SU-DHL-6 (cell line): ENCODE results near the gene CNTF.

Experiments used
- H2AFZ ChIP-seq: fragments of 200-600 bp; sonication (generic); 2 replicates; pipeline ENCODE4 v1.6.1; 2014; ENCODE audit warnings: low read depth, mild to moderate bottlenecking, moderate library complexity, mixed read lengths, antibody characterized with exemption, low read length; ENCODE audit not compliant: severe bottlenecking
- H3F3A ChIP-seq: fragments of 200-600 bp; shearing (Covaris generic); 2 replicates; pipeline ENCODE4 v1.6.0; 2016; ENCODE audit warnings: antibody characterized with exemption, mild to moderate bottlenecking; ENCODE audit not compliant: insufficient read depth
- H3K27ac ChIP-seq: fragments of 200-600 bp; sonication (generic); 2 replicates; pipeline ENCODE4 v1.5.1; 2016; ENCODE audit warnings: low read depth, mild to moderate bottlenecking, low read length, moderate library complexity, mixed read lengths
- H3K27me3 ChIP-seq: fragments of 200-600 bp; sonication (generic), shearing (Covaris generic); 2 replicates; pipeline ENCODE4 v1.6.0; 2014; ENCODE audit warnings: mild to moderate bottlenecking, low read length
- H3K36me3 ChIP-seq: fragments of 200-600 bp; sonication (generic); 2 replicates; pipeline ENCODE4 v1.6.1; 2014; ENCODE audit warnings: mild to moderate bottlenecking, low read length, mixed read lengths
- H3K4me2 ChIP-seq: fragments of 300-600, 200-600 bp; shearing (Covaris generic), sonication (generic); 2 replicates; pipeline ENCODE4 v1.6.0; 2014; ENCODE audit warnings: low read length, low read depth, mild to moderate bottlenecking; ENCODE audit not compliant: poor library complexity, severe bottlenecking
- H3K4me3 ChIP-seq: fragments of 200-600 bp; sonication (generic); 2 replicates; pipeline ENCODE4 v1.5.1; 2014; ENCODE audit warnings: antibody characterized with exemption, low read length, mild to moderate bottlenecking, mixed read lengths; ENCODE audit not compliant: insufficient read depth, poor library complexity, severe bottlenecking
- H3K79me2 ChIP-seq: fragments of 200-600 bp; sonication (generic); 2 replicates; pipeline ENCODE4 v1.6.1; 2014; ENCODE audit warnings: mild to moderate bottlenecking, low read length, moderate library complexity; ENCODE audit not compliant: insufficient read depth
- H3K9ac ChIP-seq: fragments of 200-600 bp; sonication (generic); 2 replicates; pipeline ENCODE4 v1.7.0; 2014; ENCODE audit warnings: mild to moderate bottlenecking, low read length
- H3K9me2 ChIP-seq: fragments of 200-600 bp; sonication (generic); replicated peaks from 2 replicates; pipeline ENCODE4 v1.6.1; 2014; ENCODE audit warnings: low read length; ENCODE audit not compliant: insufficient read depth
- H3K9me3 ChIP-seq: fragments of 200-600 bp; sonication (generic); 2 replicates; pipeline ENCODE4 v1.6.1; 2014; ENCODE audit warnings: low read length, mixed read lengths; ENCODE audit not compliant: insufficient read depth
- H4K20me1 ChIP-seq: fragments of 200-600 bp; sonication (generic); 2 replicates; pipeline ENCODE4 v1.6.1; 2014; ENCODE audit warnings: low read depth, mild to moderate bottlenecking, antibody characterized with exemption, low read length, moderate library complexity, mixed read lengths
- CTCF ChIP-seq: fragments of 200-600 bp; sonication (generic); IDR thresholded peaks from one replicate; pipeline ENCODE4 v1.5.1; 2017; ENCODE audit warnings: antibody characterized with exemption, mild to moderate bottlenecking, low read length, moderate library complexity; ENCODE audit not compliant: insufficient read depth, poor library complexity, severe bottlenecking
- EZH2phosphoT487 ChIP-seq: fragments of 200-600 bp; sonication (generic), shearing (Covaris generic); conservative IDR thresholded peaks from 2 replicates; pipeline ENCODE4 v1.6.1; 2018; ENCODE audit warnings: mild to moderate bottlenecking, antibody characterized with exemption, low read length, moderate library complexity, mixed read lengths

The CNTF gene

GRCh38 chr11:58591659-58592058, 30.8 kb upstream of the CNTF start:
- Histone ChIP-seq H3K27ac (no peak overlapping the region), H3K9me2 (no peaks in the 10 kb centered on the region), H3K36me3 (peaks cover 34% of the 10 kb centered on the region), H3K79me2 (peaks cover 100% of the 10 kb centered on the region), H3K9ac (no peak overlapping the region), H3K4me3 (no peak overlapping the region), H3F3A (peaks cover 10% of the 10 kb centered on the region), H3K9me3 (no peaks in the 10 kb centered on the region), H2AFZ (no peak overlapping the region), H3K4me2 (no peak overlapping the region), H4K20me1 (peaks cover 29% of the 10 kb centered on the region; the same call in 1 of the 2 replicates), H3K27me3 (no peaks in the 10 kb centered on the region)
- no peak for TF ChIP-seq CTCF
- no peak for TF ChIP-seq EZH2phosphoT487

GRCh38 chr11:58592760-58593472, 29.5 kb upstream of the CNTF start:
- H3K79me2 ChIP-seq = peaks cover 100% of the 10 kb centered on the region
- H3K4me3 ChIP-seq = no peak overlapping the region
- H3K9me3 ChIP-seq = no peaks in the 10 kb centered on the region
- H3K9me2 ChIP-seq = no peaks in the 10 kb centered on the region
- TF ChIP-seq EZH2phosphoT487 = no peak
- no peak for TF ChIP-seq CTCF
- peaks cover 28% of the 10 kb centered on the region; the same call in 1 of the 2 replicates for H4K20me1 ChIP-seq
- H3K27ac ChIP-seq = no peak overlapping the region
- no peaks in the 10 kb centered on the region for H3K27me3 ChIP-seq
- H3K36me3 ChIP-seq = peaks cover 22% of the 10 kb centered on the region; the same call in 1 of the 2 replicates
- H3K9ac ChIP-seq = no peak overlapping the region
- no peak overlapping the region for H3K4me2 ChIP-seq
- peaks cover 9% of the 10 kb centered on the region for H3F3A ChIP-seq
- H2AFZ ChIP-seq = no peak overlapping the region

- no peak overlapping the region for H3K27ac ChIP-seq
- H3K9ac ChIP-seq = no peak overlapping the region
- TF ChIP-seq CTCF = no peak
- TF ChIP-seq EZH2phosphoT487 = no peak
- H3K9me2 ChIP-seq = no peaks in the 10 kb centered on the region
- H4K20me1 ChIP-seq = peaks cover 38% of the 10 kb centered on the region
- H3K4me3 ChIP-seq = no peak overlapping the region
- H3K79me2 ChIP-seq = peaks cover 100% of the 10 kb centered on the region
- no peaks in the 10 kb centered on the region for H3K27me3 ChIP-seq
- no peak overlapping the region for H3K4me2 ChIP-seq
- H3K9me3 ChIP-seq = no peaks in the 10 kb centered on the region
- no peak overlapping the region for H2AFZ ChIP-seq
- peaks cover 9% of the 10 kb centered on the region for H3F3A ChIP-seq
- H3K36me3 ChIP-seq = peaks cover 23% of the 10 kb centered on the region
Observed at GRCh38 chr11:58594826-58595225, 27.6 kb upstream of the CNTF start.
